Measurements from ENCODE around the gene TBC1D14.

The TBC1D14 gene

GRCh38 chr4:6932918-6933317 is 23.3 kb downstream of the TBC1D14 start:
- no peak for DNase-seq

DNA sequence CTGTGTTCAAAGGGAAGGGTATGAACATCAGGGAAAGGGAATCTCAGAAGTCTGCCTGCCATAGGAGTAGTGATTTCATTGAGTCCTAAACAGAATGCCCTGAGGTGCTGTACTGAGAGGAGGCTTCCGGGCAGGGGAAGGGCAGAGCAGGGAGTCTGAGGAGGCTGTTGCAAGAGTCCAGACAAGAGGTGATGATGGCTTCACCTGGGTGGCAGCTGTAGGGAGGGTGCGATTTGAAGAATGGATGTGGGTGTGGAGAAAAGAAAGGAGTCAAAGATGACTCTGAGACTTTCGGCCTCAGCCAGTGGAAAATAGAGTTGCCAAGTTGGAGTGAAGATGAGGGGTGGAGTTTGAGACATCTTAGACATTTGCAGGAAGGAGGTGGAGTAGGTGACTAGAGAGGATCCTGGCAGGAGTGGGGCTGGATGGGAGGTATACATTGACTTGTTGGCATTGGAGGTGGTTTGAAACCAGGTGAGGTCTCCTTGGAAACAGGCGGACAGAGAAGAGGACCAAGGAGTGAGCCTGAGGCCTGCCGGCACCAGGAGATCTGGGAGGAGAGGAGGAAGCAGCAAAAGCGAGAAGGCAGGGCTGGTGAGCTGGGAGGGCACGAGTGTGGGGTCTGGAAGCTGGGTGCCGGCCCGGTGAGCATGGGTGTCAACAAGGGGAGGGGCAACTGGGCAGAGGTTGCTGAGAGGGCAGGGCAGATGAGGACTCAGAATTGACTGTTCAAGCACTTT is 24.2 kb downstream of the TBC1D14 start:
- no peak for DNase-seq

GRCh38 chr4:6935965-6936364 is 26.3 kb downstream of the TBC1D14 start:
- DNase-seq: no peak

DNA sequence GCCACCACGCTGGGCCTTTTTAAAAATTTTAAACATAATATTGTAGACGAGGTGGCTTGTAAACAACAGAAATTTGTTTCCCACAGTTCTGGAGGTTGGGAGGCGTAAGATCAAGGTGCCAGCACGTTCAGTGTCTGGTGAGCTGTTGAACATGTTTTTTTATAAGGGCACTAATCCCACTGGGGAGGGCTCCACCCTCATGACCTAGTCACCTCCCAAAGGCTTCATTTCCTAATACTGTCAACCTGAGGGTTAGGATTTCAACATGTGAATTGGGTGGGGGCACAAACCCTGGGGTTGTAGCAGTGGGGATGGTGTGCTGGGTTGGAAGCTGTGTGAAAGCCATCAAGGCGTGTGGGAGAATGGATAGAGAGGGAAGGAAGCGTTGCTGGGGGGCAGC is 27.6 kb downstream of the TBC1D14 start:
- no peak for DNase-seq

- no peak for DNase-seq
Observed at GRCh38 chr4:6937754-6938153, 28.1 kb downstream of the TBC1D14 start.

DNA sequence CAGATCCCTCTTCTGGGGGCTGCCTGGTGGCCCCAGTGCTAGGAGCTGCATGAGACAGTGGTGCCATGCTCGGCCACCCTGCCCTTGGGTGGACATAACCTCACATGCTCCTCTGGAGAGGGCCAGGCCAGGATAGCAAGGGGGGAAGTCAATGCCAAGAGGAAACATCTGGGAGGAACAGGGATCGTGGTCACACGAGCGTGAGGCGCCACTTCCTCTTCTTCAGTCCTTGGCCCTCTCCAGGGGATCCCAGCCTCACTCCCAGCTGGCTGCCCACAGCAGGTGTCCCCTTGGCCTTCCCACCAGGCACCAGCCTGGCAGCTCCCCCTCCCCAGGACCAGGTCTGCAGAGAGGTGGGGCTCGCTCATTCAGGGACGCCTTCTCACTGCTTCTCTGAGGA is 28.6 kb downstream of the TBC1D14 start:
- DNase-seq: no peak

DNA sequence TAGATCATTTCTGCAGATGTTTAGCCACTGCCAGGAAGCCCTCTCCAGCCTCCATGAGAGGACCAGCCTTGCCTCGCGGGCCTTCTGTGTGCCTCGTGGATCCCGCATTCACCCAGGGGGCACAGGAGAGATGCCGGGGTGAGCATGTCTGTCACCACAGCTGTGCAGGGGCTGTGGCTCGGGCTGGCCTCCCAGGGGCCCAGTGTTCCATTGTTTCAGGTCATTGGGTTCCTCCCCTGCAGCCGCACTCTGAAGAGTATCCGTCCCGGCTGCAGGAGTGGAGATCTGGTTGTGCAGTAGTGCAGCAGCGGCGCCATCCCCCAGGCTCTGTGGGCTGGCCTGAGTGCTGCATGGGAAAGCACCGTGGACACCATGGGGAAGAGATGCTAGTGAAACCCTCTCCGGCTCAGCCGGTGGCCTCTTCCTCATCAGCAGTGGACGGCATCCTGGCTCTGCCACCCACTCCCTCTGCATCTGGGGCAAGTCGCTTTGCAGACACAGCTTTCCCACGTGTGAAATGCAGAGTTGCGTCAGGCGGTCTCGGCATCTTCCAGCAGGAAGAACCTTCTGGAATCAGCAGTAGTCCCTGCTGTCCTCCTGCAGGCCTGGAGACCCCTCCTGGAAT is 29.1 kb downstream of the TBC1D14 start:
- DNase-seq: no peak

DNA sequence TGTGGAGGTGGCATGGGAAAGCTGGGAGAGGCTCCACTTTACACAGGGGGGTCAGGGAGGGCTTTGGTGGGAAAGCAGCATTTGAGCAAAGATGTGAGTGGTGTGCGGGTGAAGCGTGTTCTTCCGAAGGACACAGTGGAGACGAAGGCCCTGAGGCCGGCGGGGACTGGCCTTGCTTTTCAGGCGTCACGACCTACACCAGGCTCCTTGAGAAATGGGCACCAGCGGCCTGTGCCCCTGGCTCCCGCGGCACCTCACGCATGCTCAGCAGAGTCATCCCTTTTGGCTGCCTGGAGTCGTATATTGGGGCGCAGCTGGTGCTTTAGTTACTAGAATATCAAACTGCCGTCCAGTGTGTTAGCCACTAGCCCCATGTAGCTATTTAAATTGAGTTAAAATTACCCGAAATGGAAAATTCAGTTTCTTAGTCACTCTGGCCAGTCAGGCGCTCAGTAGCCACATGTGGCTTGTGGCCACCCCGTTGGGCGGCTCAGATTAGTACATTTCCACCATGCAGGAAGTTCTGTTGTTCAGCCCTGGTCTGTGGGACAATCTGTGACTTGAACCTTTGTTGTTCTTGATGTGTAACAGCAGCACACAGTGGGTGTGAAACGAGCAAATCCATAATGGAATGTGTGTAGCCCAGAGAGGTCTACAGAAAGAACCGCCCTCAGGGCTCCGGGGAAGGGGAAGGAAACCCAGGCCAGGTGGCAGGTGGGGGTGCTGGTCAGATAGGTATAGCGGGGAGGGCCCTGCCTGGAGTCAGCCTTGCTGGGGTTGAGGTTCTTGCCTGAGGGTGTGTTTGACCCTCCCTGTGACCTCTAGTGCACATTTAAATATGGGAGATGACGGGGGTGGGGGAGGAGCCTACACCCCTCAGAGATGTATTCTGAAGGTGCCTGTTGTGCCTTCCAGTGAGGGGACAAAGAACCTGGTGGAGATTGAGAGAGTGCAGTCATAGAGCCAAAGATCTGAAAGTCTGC is 30.4 kb downstream of the TBC1D14 start:
- DNase-seq: no peak

GRCh38 chr4:6940744-6941137 is 31.1 kb downstream of the TBC1D14 start:
- no peak for DNase-seq

GRCh38 chr4:6941796-6942195 is 32.2 kb downstream of the TBC1D14 start:
- DNase-seq: no peak

GRCh38 chr4:6942238-6942800 is 32.7 kb downstream of the TBC1D14 start:
- DNase-seq: no peak

DNA sequence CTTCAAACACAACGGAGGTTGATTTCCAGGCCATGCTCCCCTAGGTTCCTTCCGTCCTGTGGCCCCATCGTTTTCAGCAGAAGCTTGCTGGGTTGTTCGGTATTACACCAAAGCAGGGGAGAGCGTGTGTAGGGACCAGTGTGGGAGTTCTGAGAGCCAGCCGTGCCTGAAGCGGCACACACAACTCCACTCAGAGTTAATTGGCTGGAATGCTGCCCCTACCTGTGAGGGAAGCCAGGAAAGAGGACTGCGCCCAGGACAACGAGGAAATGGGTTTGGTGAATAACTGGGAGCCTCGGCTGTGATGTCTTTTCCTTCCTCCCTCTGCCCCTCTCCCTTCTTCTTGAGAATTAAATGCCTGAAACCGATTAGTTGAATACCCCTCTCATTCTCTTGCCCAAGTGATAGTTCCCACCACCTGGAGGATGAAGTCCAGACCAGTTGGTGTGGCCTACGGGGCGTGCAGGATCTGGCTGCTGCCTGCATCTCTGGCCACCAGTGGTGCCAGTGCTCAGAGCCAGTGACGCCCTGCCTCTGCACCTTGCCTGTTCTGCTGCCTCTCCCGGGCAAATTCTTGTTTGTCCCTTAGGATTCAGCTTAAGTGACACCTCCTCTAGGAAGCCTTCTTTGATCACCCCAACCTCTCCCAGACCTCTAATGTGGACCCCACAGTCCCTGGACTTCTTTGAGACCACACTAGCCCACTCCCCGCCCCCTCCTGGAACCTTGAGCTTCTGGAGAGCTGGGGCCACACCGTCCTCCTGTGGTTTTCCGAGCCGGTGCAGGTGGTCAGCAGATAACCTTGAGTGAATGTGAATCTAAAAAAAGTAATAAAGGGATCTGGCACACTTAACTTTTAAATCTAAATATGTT is 33.6 kb downstream of the TBC1D14 start:
- DNase-seq: no peak

DNA sequence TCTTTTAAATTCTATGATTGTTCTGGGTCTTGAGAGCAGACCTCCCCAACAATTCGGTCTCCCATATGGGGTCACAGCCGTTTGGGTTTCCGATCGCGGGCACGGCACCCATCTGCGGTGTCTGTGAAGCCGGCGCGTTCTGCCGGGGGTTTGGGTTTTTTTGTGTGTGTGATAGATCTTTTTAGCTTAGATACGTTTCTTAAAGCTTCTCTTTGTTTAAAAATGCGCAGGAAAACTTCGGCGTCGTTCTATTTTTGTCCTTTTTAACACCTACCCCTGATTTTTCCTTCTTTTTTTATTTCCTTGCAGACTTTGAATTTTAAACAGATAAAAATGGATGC is 34.2 kb downstream of the TBC1D14 start:
- DNase-seq: no peak

GRCh38 chr4:6944301-6945051 is 34.9 kb downstream of the TBC1D14 start:
- DNase-seq: no peak

GRCh38 chr4:6945052-6945409 is 35.4 kb downstream of the TBC1D14 start:
- no peak for DNase-seq

GRCh38 chr4:6946497-6946896 is 36.9 kb downstream of the TBC1D14 start:
- no peak for DNase-seq

DNA sequence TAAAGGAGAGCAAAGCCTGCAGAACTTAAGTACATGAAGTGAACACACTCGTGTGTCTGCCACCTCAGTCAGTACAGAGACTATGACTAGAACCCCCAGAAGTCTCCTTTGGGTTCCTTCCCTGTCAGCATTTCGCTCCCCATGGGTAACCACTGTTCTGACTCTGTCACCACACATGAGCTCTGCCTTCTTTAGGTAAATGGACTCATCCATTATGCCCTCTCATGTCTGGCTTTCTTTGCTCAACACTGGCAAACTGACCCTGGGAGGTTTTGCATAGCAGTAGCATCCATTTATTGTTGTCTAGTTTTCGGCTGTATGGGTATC is 38.5 kb downstream of the TBC1D14 start:
- DNase-seq: no peak

- DNase-seq: no peak
Observed at GRCh38 chr4:6951880-6952381, 42.3 kb downstream of the TBC1D14 start.

DNA sequence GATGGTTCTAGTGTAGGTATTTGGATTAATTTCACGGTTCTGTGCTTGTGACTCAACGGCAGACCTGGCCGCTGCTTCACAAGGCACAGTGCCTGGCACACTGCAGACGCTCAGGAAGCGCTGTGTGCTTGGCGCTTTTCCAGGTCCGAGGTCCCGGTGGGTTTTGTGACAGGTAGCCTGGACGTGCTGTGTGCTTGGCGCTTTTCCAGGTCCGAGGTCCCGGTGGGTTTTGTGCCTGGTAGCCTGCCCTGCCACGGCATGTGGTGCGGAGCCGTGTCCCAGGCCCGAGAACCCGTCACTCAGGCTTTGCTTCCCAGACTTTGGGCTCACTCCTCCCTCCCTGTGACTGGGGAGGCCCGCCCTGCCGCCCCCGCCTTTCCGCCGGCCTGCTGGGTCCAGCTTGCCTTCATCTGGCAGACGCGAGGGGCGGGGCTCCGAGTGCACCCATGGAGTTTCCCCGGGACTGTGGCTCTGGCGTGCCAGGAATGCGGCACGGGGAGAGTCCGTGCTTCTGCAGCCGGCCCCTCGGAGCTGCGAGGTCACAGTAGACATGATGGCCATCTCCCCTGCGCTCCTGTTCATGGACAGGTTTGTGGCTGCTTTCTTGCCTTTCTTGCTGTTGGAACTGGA is 44.2 kb downstream of the TBC1D14 start:
- DNase-seq: peak; percentile 25

DNA sequence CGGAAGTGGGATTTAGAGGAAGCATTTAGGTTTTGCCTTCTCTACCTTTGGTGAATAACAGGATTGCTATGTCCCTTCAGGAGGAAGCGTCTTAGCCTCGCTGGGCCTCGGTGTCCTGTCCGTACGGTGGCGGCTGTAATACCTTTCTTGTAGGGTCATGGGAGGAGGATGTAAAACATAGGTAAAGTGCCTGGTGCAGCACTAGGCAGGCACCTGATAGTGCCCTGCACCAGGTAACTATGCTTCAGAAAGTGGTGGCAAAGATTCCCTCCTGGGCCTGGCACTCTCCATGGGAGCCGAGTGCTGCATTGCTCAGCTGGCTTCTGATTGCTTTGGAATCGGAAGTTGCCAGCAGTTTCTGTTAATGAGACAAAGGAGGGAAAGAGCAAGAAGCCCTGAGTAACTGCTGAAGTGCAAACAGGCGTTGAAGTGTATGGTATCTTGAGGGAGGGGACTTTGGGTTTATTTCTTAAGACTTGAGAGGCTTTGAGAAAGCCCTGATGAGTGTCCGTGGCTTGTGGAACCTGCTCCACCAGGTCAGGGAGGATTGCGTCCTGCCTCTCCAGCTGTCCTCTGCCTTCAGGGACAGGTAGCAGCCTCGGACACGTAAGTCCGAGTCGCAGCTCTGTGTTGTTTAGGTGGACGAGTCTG is 45.8 kb downstream of the TBC1D14 start:
- DNase-seq: no peak

DNA sequence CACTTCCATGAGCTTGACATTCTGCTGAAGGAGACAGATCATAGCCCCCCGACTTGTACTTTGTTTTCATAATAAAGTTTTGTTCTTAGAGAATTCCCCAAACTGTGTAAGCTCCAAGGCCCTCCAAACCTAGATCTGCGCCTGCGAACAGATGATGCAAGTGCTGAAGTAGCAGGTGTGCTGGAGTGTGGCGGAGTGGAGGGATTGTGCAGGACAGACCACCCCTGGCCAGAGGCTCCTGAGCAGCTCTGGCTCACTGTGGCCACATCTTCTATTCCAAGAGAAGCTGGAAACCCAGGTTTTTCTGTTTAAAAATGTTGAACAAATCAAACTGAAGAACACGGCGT is 46.4 kb downstream of the TBC1D14 start:
- no peak for DNase-seq

Measured in NCI-H524 treated with DMSO at 0.1 percent for 48 hours (cell line).